H1 (cell line): ENCODE measurements around the gene ADARB2. TPM values are rescaled to one million over a fixed set of nuclear protein-coding genes. Genes with fewer than 3 reads are reported as not detected.

ENCODE experiments used
- GTF2F1 ChIP-seq: IDR thresholded peaks from 2 replicates; pipeline ENCODE4 v1.6.1; 2012; ENCODE audit warnings: low read depth, low read length, improper control_type of control experiment, borderline replicate concordance
- POLR2AphosphoS5 ChIP-seq: IDR thresholded peaks from 2 replicates; pipeline ENCODE4 v1.6.1; 2011; ENCODE audit warnings: low read depth, low read length
- polyA plus RNA-seq, 7 experiments: library from polyadenylated mRNA; depleted of rRNA in 3 of 7; stranded (reverse) in 5 of 7; unstranded in 2 of 7; fragments of >200 nt in 5 of 7; fragments of 200-250 nt in 2 of 7; gene quantifications; 1 replicate in 5 of 7; 2 replicates in 1 of 7; 4 replicates in 1 of 7; pipeline versions ENCODE4 v1.2.1 to v1.2.3, GENCODE V29; 2011 to 2013; ENCODE audit warnings: missing spikeins in 2 of 7, mixed read lengths in 2 of 7
- total RNA-seq: library from RNA; stranded (reverse); fragmentation: NEBNext Ultra II Directional; extraction: Animal tissue kit (Norgen Biotek cat#: 25700); gene quantifications from 2 replicates; pipeline ENCODE4 v1.2.1, GENCODE V29; 2021

Gene ADARB2
- total and polyA plus RNA-seq, 2 of the 8 experiments (the other 6 are each of a cell fraction or from before 2014, with no cell fraction given), result 2.2 to 2.8 TPM

- TF ChIP-seq GTF2F1 (no peak), POLR2AphosphoS5 (no peak)
- TF ChIP-seq, all 59 proteins: peak for 0
Measured at GRCh38 chr10:1544209-1544673, 193.1 kb downstream of the ADARB2 start (continued).
